Testis (tissue), 3 donors: ENCODE results near the gene RARA. TPM values are rescaled to one million over a fixed set of nuclear protein-coding genes. Genes with fewer than 3 reads are reported as not detected.

ENCODE experiments used
- DNase-seq: peaks from one replicate; pipeline ENCODE4 v3.0.0-alpha.2; 2019
- H3K27ac ChIP-seq, 2 donors: fragments of 200-600 bp; sonication (generic); one replicate each; pipeline ENCODE4 v1.5.1; 2019
- H3K27me3 ChIP-seq: fragments of 200-600 bp; sonication (generic); one replicate; pipeline ENCODE4 v1.5.1; 2019
- H3K36me3 ChIP-seq: fragments of 200-600 bp; sonication (generic); one replicate; pipeline ENCODE4 v1.5.1; 2017; ENCODE audit warnings: low read depth; ENCODE audit errors: missing control alignments
- H3K4me1 ChIP-seq: fragments of 200-600 bp; sonication (generic); one replicate; pipeline ENCODE4 v1.5.1; 2019
- H3K4me3 ChIP-seq, 2 donors: fragments of 200-600 bp; sonication (generic); one replicate each; pipeline ENCODE4 v1.5.1; 2017 to 2019
- H3K9me3 ChIP-seq: fragments of 200-600 bp; sonication (generic); one replicate; pipeline ENCODE4 v1.5.1; 2017
- POLR2A ChIP-seq: fragments of 450-650 bp; IDR thresholded peaks from one replicate; pipeline ENCODE4 v1.6.1; 2017; ENCODE audit warnings: antibody characterized with exemption, mild to moderate bottlenecking, moderate library complexity
- WGBS, 2 donors: methylation state at CpG; one replicate each; pipeline ENCODE4 v1.1.5; 2018; 5-methylcytosine and 5-hydroxymethylcytosine counted together
- intact Hi-C: fragments of 100-400 bp; cut with DNase I; formaldehyde crosslinking; loops from one replicate; pipeline ENCODE4 v1.15.1; 2023; ENCODE audit warnings: low total_unique reads
- polyA plus RNA-seq: library from polyadenylated mRNA; stranded (reverse); fragments of 350-450 nt; fragmentation: Illumina TruSeq; extraction: RNeasy Lipid Tissue Mini Kit (QIAGEN cat#74804); gene quantifications from one replicate; pipeline ENCODE4 v1.2.3, GENCODE V29; 2014; ENCODE audit warnings: low read depth, low replicate concordance; ENCODE audit not compliant: insufficient read depth
- total RNA-seq, 2 donors: library from RNA; depleted of rRNA; stranded (reverse); fragments of >200 nt; gene quantifications; one replicate each; pipeline ENCODE4 v1.2.3, GENCODE V29; 2016
- TF ChIP-seq, protein P1 (sequence below), 3 experiments: fragments of 450-650 bp in 2 of 3; fragments of 200-600 bp in 1 of 3; sonication (generic) in 1 of 3; IDR thresholded peaks; one replicate each; pipeline ENCODE4 v1.5.1; 2016 to 2019; ENCODE audit warnings: antibody characterized with exemption in 3 of 3, mild to moderate bottlenecking in 2 of 3, moderate library complexity in 1 of 3

RARA gene
- total and polyA plus RNA-seq, 3 donors from 2014 or later, result 49.8 to 66.0 (median 65.5) TPM

- intact Hi-C loops, result no loop called here
- Histone ChIP-seq H3K9me3 (no peaks in the 10 kb centered on the region), H3K36me3 (no peaks in the 10 kb centered on the region), H3K4me1 (peaks cover 93% of the 10 kb centered on the region), H3K27me3 (no peaks in the 10 kb centered on the region), H3K27ac (peak overlapping the region; percentile 57 to 80), H3K4me3 (no peak overlapping the region)
- WGBS, 2 donors, result 42 to 51% methylated on average over 10 of the region's 10 CpGs
- TF ChIP-seq, protein P1, sequence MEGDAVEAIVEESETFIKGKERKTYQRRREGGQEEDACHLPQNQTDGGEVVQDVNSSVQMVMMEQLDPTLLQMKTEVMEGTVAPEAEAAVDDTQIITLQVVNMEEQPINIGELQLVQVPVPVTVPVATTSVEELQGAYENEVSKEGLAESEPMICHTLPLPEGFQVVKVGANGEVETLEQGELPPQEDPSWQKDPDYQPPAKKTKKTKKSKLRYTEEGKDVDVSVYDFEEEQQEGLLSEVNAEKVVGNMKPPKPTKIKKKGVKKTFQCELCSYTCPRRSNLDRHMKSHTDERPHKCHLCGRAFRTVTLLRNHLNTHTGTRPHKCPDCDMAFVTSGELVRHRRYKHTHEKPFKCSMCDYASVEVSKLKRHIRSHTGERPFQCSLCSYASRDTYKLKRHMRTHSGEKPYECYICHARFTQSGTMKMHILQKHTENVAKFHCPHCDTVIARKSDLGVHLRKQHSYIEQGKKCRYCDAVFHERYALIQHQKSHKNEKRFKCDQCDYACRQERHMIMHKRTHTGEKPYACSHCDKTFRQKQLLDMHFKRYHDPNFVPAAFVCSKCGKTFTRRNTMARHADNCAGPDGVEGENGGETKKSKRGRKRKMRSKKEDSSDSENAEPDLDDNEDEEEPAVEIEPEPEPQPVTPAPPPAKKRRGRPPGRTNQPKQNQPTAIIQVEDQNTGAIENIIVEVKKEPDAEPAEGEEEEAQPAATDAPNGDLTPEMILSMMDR (IDR thresholded peaks at IDR 0.05), result no peak
- no peak for TF ChIP-seq POLR2A
- DNase-seq, result peak; percentile 28
These were observed 14.7 kb downstream of the RARA start for GRCh38 chr17:40323391-40324381.

- DNase-seq, result no peak
- WGBS, 2 donors, result 75 to 82% methylated on average over 13 of the region's 13 CpGs
- no peak for TF ChIP-seq POLR2A
- TF ChIP-seq, protein P1 (IDR thresholded peaks at IDR 0.05), result no peak
- no peaks in the 10 kb centered on the region for H3K9me3 ChIP-seq
- no peak overlapping the region for H3K4me3 ChIP-seq
- peak overlapping the region; percentile 7 to 42 for H3K27ac ChIP-seq
- peaks cover 96% of the 10 kb centered on the region for H3K4me1 ChIP-seq
- no peaks in the 10 kb centered on the region for H3K27me3 ChIP-seq
- H3K36me3 ChIP-seq, result no peaks in the 10 kb centered on the region
- intact Hi-C loops, result no loop called here
These were observed 16.4 kb downstream of the RARA start for GRCh38 chr17:40325156-40326013.

GRCh38 chr17:40326014-40326831, 17.2 kb downstream of the RARA start:
- 59 to 63% methylated on average over 14 to 17 of the region's 17 CpGs for WGBS, 2 donors
- peaks cover 96% of the 10 kb centered on the region for H3K4me1 ChIP-seq
- peak overlapping the region; percentile 7 to 42 for H3K27ac ChIP-seq
- H3K9me3 ChIP-seq, result no peaks in the 10 kb centered on the region
- H3K36me3 ChIP-seq, result no peaks in the 10 kb centered on the region
- H3K4me3 ChIP-seq, result no peak overlapping the region
- TF ChIP-seq, protein P1 (IDR thresholded peaks at IDR 0.05), result no peak
- no peak for TF ChIP-seq POLR2A
- no peak for DNase-seq
- intact Hi-C loops, result no loop called here
- no peaks in the 10 kb centered on the region for H3K27me3 ChIP-seq

DNA sequence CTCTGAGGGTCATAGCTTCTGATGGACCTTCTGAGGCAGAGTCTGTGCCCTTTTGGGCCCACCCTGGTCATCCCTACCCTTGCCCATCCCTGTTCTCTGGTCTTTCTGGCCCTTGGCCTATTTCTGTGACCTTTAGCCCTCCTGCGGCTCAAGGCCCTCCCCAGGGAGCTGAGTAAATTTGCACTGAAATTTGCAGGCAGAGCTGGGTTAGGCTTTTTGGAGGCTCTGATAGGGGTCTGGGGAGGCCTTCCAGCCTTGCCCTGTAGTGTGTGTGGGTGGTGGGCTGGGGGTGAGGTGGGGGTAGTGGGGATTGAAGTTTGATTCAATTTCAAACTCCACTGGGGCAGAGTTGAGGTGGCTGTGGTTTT, 17.8 kb downstream of the RARA start:
- peaks cover 96% of the 10 kb centered on the region for H3K4me1 ChIP-seq
- intact Hi-C loops, result no loop called here
- peak overlapping the region; percentile 7 to 42 for H3K27ac ChIP-seq
- no peak for DNase-seq
- 53 to 78% methylated on average over 1 of the region's 1 CpG for WGBS, 2 donors
- H3K9me3 ChIP-seq, result no peaks in the 10 kb centered on the region
- no peaks in the 10 kb centered on the region for H3K36me3 ChIP-seq
- H3K27me3 ChIP-seq, result no peaks in the 10 kb centered on the region
- TF ChIP-seq, protein P1 (IDR thresholded peaks at IDR 0.05), result no peak
- no peak for TF ChIP-seq POLR2A
- H3K4me3 ChIP-seq, result no peak overlapping the region
